ENCODE data around the gene WDR70. TPM values are rescaled to one million over a fixed set of nuclear protein-coding genes. Genes with fewer than 3 reads are reported as not detected.

The WDR70 gene
- total RNA-seq, 1 donor from 2014 or later, result 23.6 TPM

DNA sequence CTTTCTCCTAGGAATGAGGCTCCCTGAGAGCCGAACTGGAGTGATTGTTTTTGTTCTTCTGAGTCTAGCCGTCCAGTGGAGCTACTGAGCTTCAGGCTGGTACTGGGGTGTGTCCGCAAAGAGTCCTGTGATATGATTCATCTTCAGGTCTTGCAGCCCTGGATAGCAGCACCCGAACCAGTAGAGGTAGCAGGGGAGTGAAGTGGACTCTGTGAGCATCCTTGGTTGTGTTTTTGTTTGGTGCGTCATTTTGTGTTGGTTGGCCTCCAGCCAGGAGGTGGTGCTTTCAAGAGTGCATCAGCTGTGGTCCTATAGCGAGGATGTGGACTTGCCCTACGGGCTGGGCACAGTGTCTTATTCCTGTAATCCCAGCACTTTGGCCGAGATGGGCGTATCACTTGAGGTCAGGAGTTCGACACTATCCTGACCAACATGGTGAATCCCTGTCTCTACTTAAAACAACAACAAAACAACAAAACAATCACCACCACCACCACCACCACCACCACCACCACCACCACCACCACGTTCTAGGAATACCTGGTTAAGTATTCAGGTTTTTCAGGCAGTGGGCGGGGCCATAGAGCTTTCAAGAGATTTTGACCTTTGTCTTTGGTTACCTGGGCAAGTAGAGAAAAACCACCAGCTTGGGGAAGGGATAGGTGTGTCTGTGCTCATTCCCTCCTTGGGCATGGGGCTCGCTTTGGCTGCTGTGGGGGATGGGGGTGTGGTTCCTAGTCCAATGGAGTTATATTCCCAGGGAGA lies 154.0 kb downstream of the WDR70 start:
- Mint-ChIP-seq H3K4me3 (ENCODE audit: unreplicated experiment) (no peak overlapping the region), H3K27me3 (ENCODE audit: low read depth) (no peaks in the 10 kb centered on the region), H3K36me3 (ENCODE audit: low read depth) (peaks cover 7% of the 10 kb centered on the region), H3K4me1 (ENCODE audit: low read depth) (peaks cover 13% of the 10 kb centered on the region), H3K27ac (ENCODE audit: unreplicated experiment) (no peak overlapping the region), H3K9me3 (ENCODE audit: low read depth) (peaks cover 22% of the 10 kb centered on the region)
- DNase-seq (ENCODE audit: low spot score), result no peak
- TF ChIP-seq, protein P1, sequence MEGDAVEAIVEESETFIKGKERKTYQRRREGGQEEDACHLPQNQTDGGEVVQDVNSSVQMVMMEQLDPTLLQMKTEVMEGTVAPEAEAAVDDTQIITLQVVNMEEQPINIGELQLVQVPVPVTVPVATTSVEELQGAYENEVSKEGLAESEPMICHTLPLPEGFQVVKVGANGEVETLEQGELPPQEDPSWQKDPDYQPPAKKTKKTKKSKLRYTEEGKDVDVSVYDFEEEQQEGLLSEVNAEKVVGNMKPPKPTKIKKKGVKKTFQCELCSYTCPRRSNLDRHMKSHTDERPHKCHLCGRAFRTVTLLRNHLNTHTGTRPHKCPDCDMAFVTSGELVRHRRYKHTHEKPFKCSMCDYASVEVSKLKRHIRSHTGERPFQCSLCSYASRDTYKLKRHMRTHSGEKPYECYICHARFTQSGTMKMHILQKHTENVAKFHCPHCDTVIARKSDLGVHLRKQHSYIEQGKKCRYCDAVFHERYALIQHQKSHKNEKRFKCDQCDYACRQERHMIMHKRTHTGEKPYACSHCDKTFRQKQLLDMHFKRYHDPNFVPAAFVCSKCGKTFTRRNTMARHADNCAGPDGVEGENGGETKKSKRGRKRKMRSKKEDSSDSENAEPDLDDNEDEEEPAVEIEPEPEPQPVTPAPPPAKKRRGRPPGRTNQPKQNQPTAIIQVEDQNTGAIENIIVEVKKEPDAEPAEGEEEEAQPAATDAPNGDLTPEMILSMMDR (IDR thresholded peaks at IDR 0.05), result no peak

DNA sequence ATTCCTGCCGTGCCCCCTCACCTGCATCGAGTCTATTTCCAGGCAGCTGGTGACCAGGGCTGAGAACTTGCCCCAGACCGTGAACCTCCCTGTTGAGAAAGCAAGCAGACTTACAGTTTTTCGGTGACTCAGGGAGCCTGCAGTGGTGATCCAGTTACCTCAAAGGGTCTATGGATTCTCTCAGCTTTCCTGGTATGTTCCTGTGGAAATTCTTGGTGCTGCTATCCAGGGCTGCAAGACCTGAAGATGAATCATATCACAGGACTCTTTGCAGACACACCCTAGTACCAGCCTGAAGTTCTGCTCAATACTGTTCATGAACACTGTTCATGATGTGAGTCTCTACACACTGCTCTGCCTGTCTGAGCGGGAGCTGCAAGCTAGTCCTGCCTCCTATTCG lies 154.7 kb downstream of the WDR70 start:
- peaks cover 13% of the 10 kb centered on the region for H3K4me1 Mint-ChIP-seq (ENCODE audit: low read depth)
- H3K27ac Mint-ChIP-seq (ENCODE audit: unreplicated experiment), result no peak overlapping the region
- H3K9me3 Mint-ChIP-seq (ENCODE audit: low read depth), result peaks cover 19% of the 10 kb centered on the region
- no peak for DNase-seq (ENCODE audit: low spot score)
- H3K4me3 Mint-ChIP-seq (ENCODE audit: unreplicated experiment), result no peak overlapping the region
- peaks cover 7% of the 10 kb centered on the region for H3K36me3 Mint-ChIP-seq (ENCODE audit: low read depth)
- H3K27me3 Mint-ChIP-seq (ENCODE audit: low read depth), result no peaks in the 10 kb centered on the region
- TF ChIP-seq, protein P1 (IDR thresholded peaks at IDR 0.05), result no peak

DNA sequence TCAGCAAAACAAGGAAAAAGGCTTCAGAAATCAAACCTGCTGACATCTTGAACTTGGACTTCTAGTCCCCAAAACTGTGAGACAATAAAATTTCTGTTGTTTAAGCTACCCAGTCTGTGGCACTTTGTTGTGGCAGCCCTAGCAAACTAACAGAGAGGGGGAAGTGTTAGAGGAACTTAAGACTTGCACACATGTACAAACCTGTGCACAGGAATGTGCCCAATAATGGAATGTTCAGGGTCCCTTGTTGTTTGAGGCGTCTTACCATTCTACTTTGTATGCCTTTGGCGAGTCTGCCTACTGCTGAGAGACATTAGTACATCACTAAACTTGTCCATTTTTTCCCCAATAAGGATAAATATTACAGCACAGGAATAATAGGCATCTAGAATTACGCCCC lies 160.3 kb downstream of the WDR70 start:
- DNase-seq (ENCODE audit: low spot score), result no peak
- Mint-ChIP-seq H3K27ac (ENCODE audit: unreplicated experiment) (no peak overlapping the region), H3K9me3 (ENCODE audit: low read depth) (no peaks in the 10 kb centered on the region), H3K4me3 (ENCODE audit: unreplicated experiment) (no peak overlapping the region), H3K36me3 (ENCODE audit: low read depth) (no peaks in the 10 kb centered on the region), H3K4me1 (ENCODE audit: low read depth) (peaks cover 7% of the 10 kb centered on the region), H3K27me3 (ENCODE audit: low read depth) (no peaks in the 10 kb centered on the region)
- TF ChIP-seq, protein P1 (IDR thresholded peaks at IDR 0.05), result no peak

DNA sequence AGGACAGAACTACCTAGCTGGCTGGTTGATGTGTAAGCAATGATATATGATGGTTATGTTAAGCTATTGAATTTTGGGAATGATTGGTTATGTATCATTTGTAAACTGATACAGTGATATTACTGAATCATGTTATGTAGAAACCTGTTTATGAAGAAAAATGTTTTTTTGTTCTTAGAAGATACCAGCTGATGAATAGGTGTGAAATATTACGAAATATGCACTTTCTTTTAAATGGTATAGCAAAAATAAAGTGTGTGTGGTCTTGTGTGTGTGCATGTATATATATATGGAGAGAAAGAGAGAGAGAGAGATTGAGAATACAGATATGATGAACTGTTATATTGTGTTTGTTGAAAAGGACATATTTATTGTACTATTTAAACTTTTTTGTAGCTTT lies 164.1 kb downstream of the WDR70 start:
- TF ChIP-seq, protein P1 (IDR thresholded peaks at IDR 0.05), result no peak
- Mint-ChIP-seq H3K4me1 (ENCODE audit: low read depth) (peaks cover 7% of the 10 kb centered on the region), H3K36me3 (ENCODE audit: low read depth) (no peaks in the 10 kb centered on the region), H3K9me3 (ENCODE audit: low read depth) (no peaks in the 10 kb centered on the region), H3K4me3 (ENCODE audit: unreplicated experiment) (no peak overlapping the region), H3K27ac (ENCODE audit: unreplicated experiment) (no peak overlapping the region), H3K27me3 (ENCODE audit: low read depth) (no peaks in the 10 kb centered on the region)
- DNase-seq (ENCODE audit: low spot score), result no peak

DNA sequence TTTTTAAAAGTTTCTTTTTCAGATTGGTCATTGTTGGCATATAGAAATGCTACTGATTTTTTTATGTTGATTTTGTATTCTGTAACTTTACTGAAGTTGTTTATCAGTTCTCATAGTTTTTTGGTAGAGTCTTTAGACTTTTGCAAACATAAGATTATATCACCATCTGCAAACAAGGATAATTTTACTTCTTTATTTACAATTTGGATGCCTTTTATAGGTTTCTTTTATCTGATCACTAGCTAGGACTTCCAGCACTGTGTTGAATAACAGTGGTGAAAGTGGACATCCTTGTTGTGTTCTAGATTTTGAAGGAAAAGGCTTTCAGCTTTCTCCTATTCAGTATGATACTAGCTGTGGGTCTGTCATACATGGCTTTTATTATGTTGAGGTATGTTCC lies 170.3 kb downstream of the WDR70 start:
- DNase-seq (ENCODE audit: low spot score), result no peak
- Mint-ChIP-seq H3K27ac (ENCODE audit: unreplicated experiment) (no peak overlapping the region), H3K9me3 (ENCODE audit: low read depth) (peaks cover 4% of the 10 kb centered on the region), H3K27me3 (ENCODE audit: low read depth) (no peaks in the 10 kb centered on the region), H3K4me3 (ENCODE audit: unreplicated experiment) (no peak overlapping the region), H3K36me3 (ENCODE audit: low read depth) (no peaks in the 10 kb centered on the region), H3K4me1 (ENCODE audit: low read depth) (peaks cover 17% of the 10 kb centered on the region)
- TF ChIP-seq, protein P1 (IDR thresholded peaks at IDR 0.05), result no peak
